IMR-90 (cell line): ENCODE measurements around the gene RRP15. TPM values are rescaled to one million over a fixed set of nuclear protein-coding genes. Genes with fewer than 3 reads are reported as not detected.

Source experiments
- ATAC-seq: fragments of 200-7000 bp; cut with Tn5 transposase; 2 replicates; pipeline ENCODE4 v1.9.1; 2020; ENCODE audit warnings: low read depth, mild to moderate bottlenecking, moderate library complexity
- BruUV-seq: library from RNA; stranded (reverse); fragments of 400-500 nt; replicated peaks from 2 replicates; lab custom pipeline; 2021; lab: Mats Ljungman, UMichigan
- CTCF ChIA-PET: fragments of 300-600 bp; formaldehyde crosslinking; extraction: SDS; loops from one replicate; lab custom pipeline; 2021; ENCODE audit warnings: antibody characterized with exemption; lab: Yijun Ruan, JAX
- POLR2A ChIA-PET: fragments of 300-600 bp; sonication (Branson Sonifier 250); formaldehyde crosslinking; loops from one replicate; lab custom pipeline; 2022; ENCODE audit warnings: antibody characterized with exemption; ENCODE audit not compliant: unreplicated experiment; lab: Charles Lee
- DNase-seq: peaks from one replicate; pipeline ENCODE4 v3.0.0; 2013
- H2AFZ ChIP-seq: replicated peaks from 2 replicates; pipeline ENCODE3; 2013; ENCODE audit warnings: low read length, mild to moderate bottlenecking; ENCODE audit not compliant: poor library complexity
- H2AK5ac ChIP-seq: 2 replicates; pipeline ENCODE4 v1.6.1; 2013; ENCODE audit warnings: low read depth, low read length, inconsistent platforms
- H2AK9ac ChIP-seq: replicated peaks from 2 replicates; pipeline ENCODE3; 2013; ENCODE audit warnings: mild to moderate bottlenecking, low read depth, low read length, moderate library complexity; ENCODE audit not compliant: poor library complexity
- H2BK120ac ChIP-seq: 2 replicates; pipeline ENCODE4 v1.6.1; 2013; ENCODE audit warnings: low read depth, low read length, inconsistent platforms
- H2BK15ac ChIP-seq: 3 replicates; pipeline ENCODE4 v1.6.1; 2013; ENCODE audit warnings: low read depth, low read length, inconsistent platforms
- H2BK20ac ChIP-seq: 2 replicates; pipeline ENCODE4 v1.6.1; 2013; ENCODE audit warnings: low read depth, mild to moderate bottlenecking, inconsistent platforms, low read length, moderate library complexity
- H2BK5ac ChIP-seq: 2 replicates; pipeline ENCODE4 v1.6.1; 2013; ENCODE audit warnings: mild to moderate bottlenecking, low read depth, low read length, inconsistent platforms; ENCODE audit not compliant: poor library complexity, severe bottlenecking
- H3K14ac ChIP-seq: replicated peaks from 2 replicates; pipeline ENCODE4 v1.6.1; 2013; ENCODE audit warnings: low read depth, low read length, inconsistent platforms
- H3K18ac ChIP-seq: 2 replicates; pipeline ENCODE4 v1.6.1; 2013; ENCODE audit warnings: low read depth, low read length, control low read depth
- H3K23ac ChIP-seq: 2 replicates; pipeline ENCODE4 v1.6.1; 2013; ENCODE audit warnings: low read depth, low read length, inconsistent platforms
- H3K27ac ChIP-seq: 2 replicates; pipeline ENCODE4 v1.5.1; 2013; ENCODE audit warnings: mild to moderate bottlenecking, control low read depth, low read length; ENCODE audit not compliant: insufficient read depth
- H3K27me3 ChIP-seq: 2 replicates; pipeline ENCODE4 v1.6.1; 2013; ENCODE audit warnings: low read length; ENCODE audit not compliant: control insufficient read depth, insufficient read depth
- H3K36me3 ChIP-seq: 2 replicates; pipeline ENCODE4 v1.6.1; 2013; ENCODE audit warnings: low read length, mixed read lengths; ENCODE audit not compliant: control insufficient read depth, insufficient read depth
- H3K4ac ChIP-seq: 2 replicates; pipeline ENCODE4 v1.6.1; 2013; ENCODE audit warnings: low read depth, low read length, inconsistent platforms
- H3K4me1 ChIP-seq: 2 replicates; pipeline ENCODE4 v1.6.1; 2013; ENCODE audit warnings: low read length, mixed read lengths; ENCODE audit not compliant: control insufficient read depth, insufficient read depth
- H3K4me2 ChIP-seq: 2 replicates; pipeline ENCODE4 v1.6.1; 2013; ENCODE audit warnings: low read depth, mild to moderate bottlenecking, control low read depth, low read length, moderate library complexity
- H3K4me3 ChIP-seq: 2 replicates; pipeline ENCODE4 v1.5.1; 2013; ENCODE audit warnings: low read depth, mild to moderate bottlenecking, control low read depth, low read length, moderate library complexity; ENCODE audit not compliant: insufficient read depth
- H3K56ac ChIP-seq: 2 replicates; pipeline ENCODE4 v1.6.1; 2013; ENCODE audit warnings: low read length, inconsistent platforms; ENCODE audit not compliant: insufficient read depth; ENCODE audit errors: extremely low read depth
- H3K79me1 ChIP-seq, 2 experiments: 2 replicates each; pipeline ENCODE4 v1.6.1; 2013; ENCODE audit warnings: low read length in 2 of 2, inconsistent platforms in 1 of 2, low read depth in 1 of 2
- H3K9ac ChIP-seq: 2 replicates; pipeline ENCODE4 v1.6.1; 2013; ENCODE audit warnings: low read depth, low read length, control low read depth
- H3K9me1 ChIP-seq: 2 replicates; pipeline ENCODE4 v1.6.1; 2013; ENCODE audit warnings: low read length, inconsistent platforms; ENCODE audit not compliant: insufficient read depth
- H3K9me3 ChIP-seq: 2 replicates; pipeline ENCODE4 v1.6.1; 2013; ENCODE audit warnings: low read length; ENCODE audit not compliant: control insufficient read depth, insufficient read depth
- H4K20me1 ChIP-seq: 2 replicates; pipeline ENCODE4 v1.6.1; 2013; ENCODE audit warnings: low read length, inconsistent platforms; ENCODE audit not compliant: insufficient read depth
- H4K5ac ChIP-seq: 2 replicates; pipeline ENCODE4 v1.6.1; 2013; ENCODE audit warnings: mild to moderate bottlenecking, low read depth, low read length, control low read depth
- H4K8ac ChIP-seq, 2 experiments: 2 replicates each; pipeline ENCODE4 v1.6.1; 2013; ENCODE audit warnings: low read depth in 2 of 2, low read length in 2 of 2, control low read depth in 1 of 2, inconsistent platforms in 1 of 2
- H4K91ac ChIP-seq: 2 replicates; pipeline ENCODE4 v1.6.1; 2013; ENCODE audit warnings: low read depth, low read length, inconsistent platforms; ENCODE audit not compliant: insufficient read depth
- POLR2A ChIP-seq: IDR thresholded peaks from 2 replicates; pipeline ENCODE4 v1.6.1; 2012; ENCODE audit warnings: mild to moderate bottlenecking, low read depth, low read length
- WGBS, 2 experiments: methylation state at CpG; one replicate each; pipeline versions ENCODE4 v1.1.5 to v1.1.7; 2013; ENCODE audit warnings: missing lambda C conversion rate in 2 of 2; ENCODE audit not compliant: insufficient read length in 1 of 2; ENCODE audit errors: extremely low coverage in 2 of 2; 5-methylcytosine and 5-hydroxymethylcytosine counted together
- dilution Hi-C: fragments of 300-500 bp; cut with HindIII; formaldehyde crosslinking; loops from one replicate; pipeline ENCODE4 v1.14.3; 2018; ENCODE audit warnings: low sequenced_read_pairs; ENCODE audit not compliant: unreplicated experiment
- in situ Hi-C: fragments of 300-500 bp; cut with MboI; formaldehyde crosslinking; loops from 3 replicates; pipeline ENCODE4 v1.14.3; 2019; ENCODE audit warnings: low sequenced_read_pairs, inconsistent platforms, mixed read lengths
- intact Hi-C: fragments of 100-400 bp; cut with micrococcal nuclease; formaldehyde crosslinking; loops from 2 replicates; pipeline ENCODE4 v1.10.0; 2022
- polyA plus RNA-seq, 3 experiments: library from polyadenylated mRNA; depleted of rRNA; stranded (reverse); fragments of >200 nt; gene quantifications; 2 replicates each; pipeline ENCODE4 v1.2.3, GENCODE V29; 2012; ENCODE audit warnings: low replicate concordance in 1 of 3
- total RNA-seq: library from RNA; depleted of rRNA; stranded (reverse); fragments of >200 nt; gene quantifications from 2 replicates; pipeline ENCODE4 v1.2.3, GENCODE V29; 2012
- TF ChIP-seq, protein P1 (sequence below): conservative IDR thresholded peaks from 2 replicates; pipeline ENCODE4 v1.5.1; 2012; ENCODE audit warnings: mild to moderate bottlenecking, low read depth, low read length, improper control_type of control experiment
- TF ChIP-seq, protein P2 (sequence below): fragments of 150-350 bp; IDR thresholded peaks from 2 replicates; pipeline ENCODE4 v1.6.1; 2017; ENCODE audit warnings: mild to moderate bottlenecking, antibody characterized with exemption, low read length, low read depth

The RRP15 gene
- total and polyA plus RNA-seq, 2 of the 4 experiments (the other 2 are of a cell fraction), result 3.1 to 4.1 TPM

GRCh38 chr1:218275823-218276222 is 9.3 kb upstream of the RRP15 start:
- no peak for DNase-seq
- intact Hi-C loops, result no loop called here
- H4K5ac ChIP-seq, result no peak overlapping the region
- WGBS, 2 experiments, result no CpG with 5 or more reads among the region's 2 CpGs
- H2BK5ac ChIP-seq, result no peak overlapping the region
- H3K56ac ChIP-seq, result no peak overlapping the region
- no peak for TF ChIP-seq POLR2A
- TF ChIP-seq, protein P1, sequence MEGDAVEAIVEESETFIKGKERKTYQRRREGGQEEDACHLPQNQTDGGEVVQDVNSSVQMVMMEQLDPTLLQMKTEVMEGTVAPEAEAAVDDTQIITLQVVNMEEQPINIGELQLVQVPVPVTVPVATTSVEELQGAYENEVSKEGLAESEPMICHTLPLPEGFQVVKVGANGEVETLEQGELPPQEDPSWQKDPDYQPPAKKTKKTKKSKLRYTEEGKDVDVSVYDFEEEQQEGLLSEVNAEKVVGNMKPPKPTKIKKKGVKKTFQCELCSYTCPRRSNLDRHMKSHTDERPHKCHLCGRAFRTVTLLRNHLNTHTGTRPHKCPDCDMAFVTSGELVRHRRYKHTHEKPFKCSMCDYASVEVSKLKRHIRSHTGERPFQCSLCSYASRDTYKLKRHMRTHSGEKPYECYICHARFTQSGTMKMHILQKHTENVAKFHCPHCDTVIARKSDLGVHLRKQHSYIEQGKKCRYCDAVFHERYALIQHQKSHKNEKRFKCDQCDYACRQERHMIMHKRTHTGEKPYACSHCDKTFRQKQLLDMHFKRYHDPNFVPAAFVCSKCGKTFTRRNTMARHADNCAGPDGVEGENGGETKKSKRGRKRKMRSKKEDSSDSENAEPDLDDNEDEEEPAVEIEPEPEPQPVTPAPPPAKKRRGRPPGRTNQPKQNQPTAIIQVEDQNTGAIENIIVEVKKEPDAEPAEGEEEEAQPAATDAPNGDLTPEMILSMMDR, result no peak
- TF ChIP-seq, protein P2, sequence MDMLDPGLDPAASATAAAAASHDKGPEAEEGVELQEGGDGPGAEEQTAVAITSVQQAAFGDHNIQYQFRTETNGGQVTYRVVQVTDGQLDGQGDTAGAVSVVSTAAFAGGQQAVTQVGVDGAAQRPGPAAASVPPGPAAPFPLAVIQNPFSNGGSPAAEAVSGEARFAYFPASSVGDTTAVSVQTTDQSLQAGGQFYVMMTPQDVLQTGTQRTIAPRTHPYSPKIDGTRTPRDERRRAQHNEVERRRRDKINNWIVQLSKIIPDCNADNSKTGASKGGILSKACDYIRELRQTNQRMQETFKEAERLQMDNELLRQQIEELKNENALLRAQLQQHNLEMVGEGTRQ, result no peak
- H3K4me1 ChIP-seq, result no peaks in the 10 kb centered on the region
- H3K27ac ChIP-seq, result no peak overlapping the region
- no peak overlapping the region for H3K4me2 ChIP-seq
- H2BK120ac ChIP-seq, result no peak overlapping the region
- no peak overlapping the region for H3K4me3 ChIP-seq
- no peaks in the 10 kb centered on the region for H3K9me1 ChIP-seq
- no peak overlapping the region for H3K14ac ChIP-seq
- no peak overlapping the region for H3K23ac ChIP-seq
- ATAC-seq, result no peak
- H3K36me3 ChIP-seq, result no peaks in the 10 kb centered on the region
- dilution Hi-C loops, result no loop called here
- no peaks in the 10 kb centered on the region for H4K20me1 ChIP-seq
- H2AK9ac ChIP-seq, result no peak overlapping the region
- H3K27me3 ChIP-seq, result no peaks in the 10 kb centered on the region
- no peak overlapping the region for H3K4ac ChIP-seq
- no peak overlapping the region for H4K8ac ChIP-seq
- POLR2A ChIA-PET, result no interaction called here
- no peak overlapping the region for H2AK5ac ChIP-seq
- H3K9me3 ChIP-seq, result no peaks in the 10 kb centered on the region
- H3K79me1 ChIP-seq, result no peaks in the 10 kb centered on the region
- H3K18ac ChIP-seq, result no peak overlapping the region
- no peak overlapping the region for H2BK15ac ChIP-seq
- no peak overlapping the region for H3K9ac ChIP-seq
- CTCF ChIA-PET, result interaction anchor here (0.6 kb wide), 1 partner anchor 1336 kb away, joined by 3 read pairs; no protein-coding TSS in a partner anchor
- no peak overlapping the region for H4K91ac ChIP-seq
- no TSS peak for BruUV-seq
- in situ Hi-C loops, result no loop called here
- no peak overlapping the region for H2AFZ ChIP-seq
- H2BK20ac ChIP-seq, result no peak overlapping the region
